WTC11 (cell line): ENCODE data around the gene AGAP6.
"Not testable (repeated sequence)": the region's sequence is repeated elsewhere in the genome, so short reads cannot be mapped to it uniquely, and the experiment has no call there.

Experiments used
- JUN ChIP-seq: sonication (generic); formaldehyde crosslinking; IDR thresholded peaks from 2 replicates; pipeline ENCODE4 v1.8.0; 2023; ENCODE audit warnings: mild to moderate bottlenecking, missing genetic modification reagents
- NR3C1 ChIP-seq: sonication (generic); formaldehyde crosslinking; conservative IDR thresholded peaks from 2 replicates; pipeline ENCODE4 v1.8.1; 2023; ENCODE audit warnings: low read depth, mild to moderate bottlenecking, missing genetic modification reagents
- ZNF138 ChIP-seq: sonication (generic); formaldehyde crosslinking; conservative IDR thresholded peaks from 2 replicates; pipeline ENCODE4 v1.8.1; 2022; ENCODE audit warnings: mild to moderate bottlenecking, moderate library complexity, missing genetic modification reagents
- ZNF263 ChIP-seq: sonication (generic); formaldehyde crosslinking; IDR thresholded peaks from 2 replicates; pipeline ENCODE4 v1.8.1; 2022; ENCODE audit warnings: low read depth, mild to moderate bottlenecking, moderate library complexity, missing genetic modification reagents
- TF ChIP-seq, protein P1 (sequence below): sonication (generic); formaldehyde crosslinking; IDR thresholded peaks from 2 replicates; pipeline ENCODE4 v1.8.0; 2022; ENCODE audit warnings: mild to moderate bottlenecking, missing genetic modification reagents
- TF ChIP-seq, protein P2 (sequence below): sonication (generic); formaldehyde crosslinking; conservative IDR thresholded peaks from 2 replicates; pipeline ENCODE4 v1.8.1; 2023; ENCODE audit warnings: mild to moderate bottlenecking, low read depth, missing genetic modification reagents, moderate library complexity
- TF ChIP-seq, protein P3 (sequence below): sonication (generic); formaldehyde crosslinking; IDR thresholded peaks from 2 replicates; pipeline ENCODE4 v1.8.1; 2023; ENCODE audit warnings: mild to moderate bottlenecking, missing genetic modification reagents, moderate library complexity

DNA sequence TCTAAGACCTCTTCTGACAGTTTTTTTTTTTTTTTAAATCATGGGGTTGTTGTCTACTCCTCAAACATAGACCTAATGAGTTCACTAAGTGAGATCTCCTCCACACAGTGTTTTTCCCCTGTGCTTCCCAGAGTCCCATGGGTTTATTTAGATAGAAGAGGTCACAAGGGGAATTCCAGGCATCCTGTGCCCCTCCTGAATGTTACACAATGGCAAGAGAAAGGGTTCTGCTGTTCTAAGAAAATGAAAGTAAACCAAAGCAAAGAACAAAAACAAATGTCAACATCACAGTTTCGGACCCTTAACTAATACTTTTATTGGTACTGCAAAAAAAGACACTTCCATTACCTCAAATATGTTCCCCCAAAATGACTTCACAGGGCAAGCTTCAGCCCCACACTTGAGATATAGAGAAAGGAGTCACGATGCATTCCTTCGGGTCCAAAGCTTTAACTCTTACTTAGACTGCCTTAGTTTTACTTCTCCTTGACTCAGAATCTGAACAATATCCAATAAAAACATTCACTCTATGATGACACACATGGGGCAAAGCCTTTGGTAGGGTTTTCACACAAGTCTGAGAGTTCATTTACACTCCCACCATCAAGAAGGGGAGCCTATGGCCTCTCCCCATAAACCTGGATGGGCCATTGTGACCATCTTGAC, 63.9 kb downstream of the AGAP6 start:
- not testable (repeated sequence) for TF ChIP-seq ZNF263; ZNF138 (CRISPR knock-in tag); NR3C1 (CRISPR knock-in tag); JUN (CRISPR knock-in tag)
- TF ChIP-seq, protein P1, sequence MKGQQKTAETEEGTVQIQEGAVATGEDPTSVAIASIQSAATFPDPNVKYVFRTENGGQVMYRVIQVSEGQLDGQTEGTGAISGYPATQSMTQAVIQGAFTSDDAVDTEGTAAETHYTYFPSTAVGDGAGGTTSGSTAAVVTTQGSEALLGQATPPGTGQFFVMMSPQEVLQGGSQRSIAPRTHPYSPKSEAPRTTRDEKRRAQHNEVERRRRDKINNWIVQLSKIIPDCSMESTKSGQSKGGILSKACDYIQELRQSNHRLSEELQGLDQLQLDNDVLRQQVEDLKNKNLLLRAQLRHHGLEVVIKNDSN (CRISPR knock-in tag), result not testable (repeated sequence)
- TF ChIP-seq, protein P2, sequence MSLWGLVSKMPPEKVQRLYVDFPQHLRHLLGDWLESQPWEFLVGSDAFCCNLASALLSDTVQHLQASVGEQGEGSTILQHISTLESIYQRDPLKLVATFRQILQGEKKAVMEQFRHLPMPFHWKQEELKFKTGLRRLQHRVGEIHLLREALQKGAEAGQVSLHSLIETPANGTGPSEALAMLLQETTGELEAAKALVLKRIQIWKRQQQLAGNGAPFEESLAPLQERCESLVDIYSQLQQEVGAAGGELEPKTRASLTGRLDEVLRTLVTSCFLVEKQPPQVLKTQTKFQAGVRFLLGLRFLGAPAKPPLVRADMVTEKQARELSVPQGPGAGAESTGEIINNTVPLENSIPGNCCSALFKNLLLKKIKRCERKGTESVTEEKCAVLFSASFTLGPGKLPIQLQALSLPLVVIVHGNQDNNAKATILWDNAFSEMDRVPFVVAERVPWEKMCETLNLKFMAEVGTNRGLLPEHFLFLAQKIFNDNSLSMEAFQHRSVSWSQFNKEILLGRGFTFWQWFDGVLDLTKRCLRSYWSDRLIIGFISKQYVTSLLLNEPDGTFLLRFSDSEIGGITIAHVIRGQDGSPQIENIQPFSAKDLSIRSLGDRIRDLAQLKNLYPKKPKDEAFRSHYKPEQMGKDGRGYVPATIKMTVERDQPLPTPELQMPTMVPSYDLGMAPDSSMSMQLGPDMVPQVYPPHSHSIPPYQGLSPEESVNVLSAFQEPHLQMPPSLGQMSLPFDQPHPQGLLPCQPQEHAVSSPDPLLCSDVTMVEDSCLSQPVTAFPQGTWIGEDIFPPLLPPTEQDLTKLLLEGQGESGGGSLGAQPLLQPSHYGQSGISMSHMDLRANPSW (CRISPR knock-in tag), result not testable (repeated sequence)
- TF ChIP-seq, protein P3, sequence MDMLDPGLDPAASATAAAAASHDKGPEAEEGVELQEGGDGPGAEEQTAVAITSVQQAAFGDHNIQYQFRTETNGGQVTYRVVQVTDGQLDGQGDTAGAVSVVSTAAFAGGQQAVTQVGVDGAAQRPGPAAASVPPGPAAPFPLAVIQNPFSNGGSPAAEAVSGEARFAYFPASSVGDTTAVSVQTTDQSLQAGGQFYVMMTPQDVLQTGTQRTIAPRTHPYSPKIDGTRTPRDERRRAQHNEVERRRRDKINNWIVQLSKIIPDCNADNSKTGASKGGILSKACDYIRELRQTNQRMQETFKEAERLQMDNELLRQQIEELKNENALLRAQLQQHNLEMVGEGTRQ (CRISPR knock-in tag), result not testable (repeated sequence)
